ENCODE data around the gene PEX5L. TPM values are rescaled to one million over a fixed set of nuclear protein-coding genes. Genes with fewer than 3 reads are reported as not detected.

Gene PEX5L
- total RNA-seq, 2 experiments from 2014 or later = not detected

- POLR2A ChIA-PET = no interaction called here
- intact Hi-C loops (cut with DNase I, micrococcal nuclease) = no loop called here
Measured at GRCh38 chr3:179867961-179868360, 168.8 kb downstream of the PEX5L start.

DNA sequence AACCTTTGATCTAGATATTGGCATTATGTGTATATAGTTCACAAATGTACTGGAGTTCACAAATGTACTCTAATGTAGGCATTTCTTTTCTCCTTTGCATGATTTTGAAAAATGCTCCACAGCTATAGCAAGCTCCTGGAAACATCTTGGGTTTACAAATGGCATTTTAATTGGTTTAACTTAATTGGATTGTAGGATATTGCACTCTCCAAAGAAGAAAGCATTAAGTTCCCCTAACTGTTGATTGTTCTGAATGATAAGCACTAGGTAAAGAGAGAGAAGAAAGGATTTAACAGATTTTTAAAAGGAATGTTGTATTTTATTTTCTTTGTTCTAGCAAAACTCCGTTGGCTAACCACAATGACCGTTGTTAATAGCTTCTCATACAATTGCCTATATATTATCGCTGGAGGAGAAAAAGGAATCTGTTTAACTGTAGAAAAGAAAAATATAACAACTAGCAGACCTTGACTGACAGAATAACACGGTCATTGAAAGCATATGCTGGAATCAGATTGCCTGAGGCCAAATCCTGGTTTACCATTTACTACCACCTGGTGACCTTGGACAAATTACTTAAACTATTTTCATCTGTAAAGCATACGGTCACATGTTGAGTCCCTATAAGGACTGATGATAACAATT, 170.8 kb downstream of the PEX5L start:
- no peaks in the 10 kb centered on the region for H3K36me3 ChIP-seq (ENCODE audit: insufficient read depth, low read length)
- Mint-ChIP-seq H3K36me3 (ENCODE audit: low read depth) (no peaks in the 10 kb centered on the region), H3K27ac (no peak overlapping the region), H3K27me3 (no peaks in the 10 kb centered on the region), H3K9me3 (no peaks in the 10 kb centered on the region), H3K4me1 (ENCODE audit: low read depth) (no peaks in the 10 kb centered on the region), H3K4me3 (no peak overlapping the region)
- TF ChIP-seq CTCF (IDR thresholded peaks at IDR 0.05) = no peak
- no peak for ATAC-seq (ENCODE audit: poor library complexity)
- intact Hi-C loops (cut with DNase I, micrococcal nuclease) = no loop called here
- no peaks in the 10 kb centered on the region for H3K27me3 ChIP-seq (ENCODE audit: control insufficient read depth in 1 of 2, insufficient read depth in 2 of 2, low read length in 2 of 2)
- H3K4me3 ChIP-seq (ENCODE audit: low read length) = no peak overlapping the region
- ChIA-PET CTCF (interaction anchor here (0.7 kb wide), 1 partner anchor 27 kb away, joined by 3 read pairs; no protein-coding TSS in a partner anchor), POLR2A (no interaction called here)
- no peak for DNase-seq
- H3K4me1 ChIP-seq (ENCODE audit: insufficient read depth, low read length) = no peaks in the 10 kb centered on the region
- no peak overlapping the region for H3K27ac ChIP-seq (ENCODE audit: low read depth in 1 of 2, low read length in 2 of 2)
- H3K9me3 ChIP-seq (ENCODE audit: control insufficient read depth in 1 of 2, insufficient read depth in 1 of 2, low read length in 2 of 2) = no peaks in the 10 kb centered on the region

More at GRCh38 chr3:179867961-179868360, 168.8 kb downstream of the PEX5L start:
- no peak overlapping the region for H3K4me3 ChIP-seq (ENCODE audit: low read length)
- no peaks in the 10 kb centered on the region for H3K27me3 Mint-ChIP-seq
- H3K36me3 ChIP-seq (ENCODE audit: insufficient read depth, low read length) = no peaks in the 10 kb centered on the region
- no peaks in the 10 kb centered on the region for H3K4me1 Mint-ChIP-seq (ENCODE audit: low read depth)
- H3K4me1 ChIP-seq (ENCODE audit: insufficient read depth, low read length) = no peaks in the 10 kb centered on the region
- ATAC-seq (ENCODE audit: poor library complexity) (no peak), DNase-seq (no peak)
- no peaks in the 10 kb centered on the region for H3K36me3 Mint-ChIP-seq (ENCODE audit: low read depth)
- no peaks in the 10 kb centered on the region for H3K9me3 Mint-ChIP-seq
- no peak for TF ChIP-seq CTCF (IDR thresholded peaks at IDR 0.05)
- no peaks in the 10 kb centered on the region for H3K9me3 ChIP-seq (ENCODE audit: control insufficient read depth in 1 of 2, insufficient read depth in 1 of 2, low read length in 2 of 2)
- no peaks in the 10 kb centered on the region for H3K27me3 ChIP-seq (ENCODE audit: control insufficient read depth in 1 of 2, insufficient read depth in 2 of 2, low read length in 2 of 2)
- H3K27ac ChIP-seq (ENCODE audit: low read depth in 1 of 2, low read length in 2 of 2) = no peak overlapping the region
- CTCF ChIA-PET = interaction anchor here (1.7 kb wide), 1 partner anchor 8 kb away, joined by 3 read pairs; no protein-coding TSS in a partner anchor
- H3K27ac Mint-ChIP-seq = no peak overlapping the region
- H3K4me3 Mint-ChIP-seq = no peak overlapping the region

- intact Hi-C loops (cut with DNase I, micrococcal nuclease) = no loop called here
- Mint-ChIP-seq H3K27ac (no peak overlapping the region), H3K9me3 (no peaks in the 10 kb centered on the region), H3K36me3 (ENCODE audit: low read depth) (no peaks in the 10 kb centered on the region), H3K4me3 (no peak overlapping the region), H3K4me1 (ENCODE audit: low read depth) (no peaks in the 10 kb centered on the region), H3K27me3 (no peaks in the 10 kb centered on the region)
- H3K4me1 ChIP-seq (ENCODE audit: insufficient read depth, low read length) = no peaks in the 10 kb centered on the region
- DNase-seq (no peak), ATAC-seq (ENCODE audit: poor library complexity) (no peak)
- no peak overlapping the region for H3K4me3 ChIP-seq (ENCODE audit: low read length)
- no peaks in the 10 kb centered on the region for H3K9me3 ChIP-seq (ENCODE audit: control insufficient read depth in 1 of 2, insufficient read depth in 1 of 2, low read length in 2 of 2)
- POLR2A ChIA-PET = no interaction called here
- CTCF ChIA-PET = no interaction called here
- H3K36me3 ChIP-seq (ENCODE audit: insufficient read depth, low read length) = no peaks in the 10 kb centered on the region
- no peaks in the 10 kb centered on the region for H3K27me3 ChIP-seq (ENCODE audit: control insufficient read depth in 1 of 2, insufficient read depth in 2 of 2, low read length in 2 of 2)
- H3K27ac ChIP-seq (ENCODE audit: low read depth in 1 of 2, low read length in 2 of 2) = no peak overlapping the region
- no peak for TF ChIP-seq CTCF (IDR thresholded peaks at IDR 0.05)
Measured at GRCh38 chr3:179861953-179862352, 174.8 kb downstream of the PEX5L start.

Measured in CD4-positive, alpha-beta T cell (primary cell).